ENCODE results near the gene COA6. TPM values are rescaled to one million over a fixed set of nuclear protein-coding genes. Genes with fewer than 3 reads are reported as not detected.

COA6 gene
- total and polyA plus RNA-seq, 2 of the 13 experiments (the other 11 are each of a cell fraction or from before 2014, with no cell fraction given): 32.4 to 104 TPM

DNA sequence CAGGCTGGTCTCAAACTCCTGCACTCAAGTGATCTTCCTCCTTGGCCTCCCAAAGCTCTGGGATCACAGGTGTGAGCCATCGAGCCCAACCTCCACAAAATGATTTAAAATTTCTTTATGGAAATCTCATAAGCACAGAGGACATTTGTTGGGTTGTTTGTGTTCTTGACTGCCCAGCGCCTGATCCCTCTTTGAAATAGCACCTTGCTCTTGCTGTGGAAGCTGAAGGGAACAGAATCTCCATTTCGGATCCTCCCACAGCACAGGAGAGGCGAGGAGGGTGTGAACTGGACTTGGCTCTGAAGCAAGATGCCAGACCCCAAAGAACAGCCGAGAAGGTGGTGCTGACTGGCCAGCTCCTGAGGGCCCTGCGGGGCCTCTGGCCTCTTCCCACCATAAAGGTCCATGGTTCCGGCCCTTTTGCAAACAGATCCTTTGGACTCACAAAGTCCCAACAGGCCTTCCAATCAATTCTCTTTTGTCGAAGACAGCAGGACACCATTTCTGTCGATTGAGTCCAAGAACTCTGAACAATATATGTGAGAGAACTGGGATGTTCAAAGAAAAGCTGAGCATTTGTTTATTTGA, 45.6 kb upstream of the COA6 start (continued):
- TF ChIP-seq, protein P1, sequence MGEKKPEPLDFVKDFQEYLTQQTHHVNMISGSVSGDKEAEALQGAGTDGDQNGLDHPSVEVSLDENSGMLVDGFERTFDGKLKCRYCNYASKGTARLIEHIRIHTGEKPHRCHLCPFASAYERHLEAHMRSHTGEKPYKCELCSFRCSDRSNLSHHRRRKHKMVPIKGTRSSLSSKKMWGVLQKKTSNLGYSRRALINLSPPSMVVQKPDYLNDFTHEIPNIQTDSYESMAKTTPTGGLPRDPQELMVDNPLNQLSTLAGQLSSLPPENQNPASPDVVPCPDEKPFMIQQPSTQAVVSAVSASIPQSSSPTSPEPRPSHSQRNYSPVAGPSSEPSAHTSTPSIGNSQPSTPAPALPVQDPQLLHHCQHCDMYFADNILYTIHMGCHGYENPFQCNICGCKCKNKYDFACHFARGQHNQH (CRISPR knock-in tag; IDR thresholded peaks at IDR 0.05): 0 out of 2 replicates have a peak, but pooled peaks have one; percentile 70
- TF ChIP-seq ZNF749 (CRISPR knock-in tag; IDR thresholded peaks at IDR 0.05; ENCODE audit: borderline replicate concordance) (no peak), ZSCAN29 (CRISPR knock-in tag; conservative IDR thresholded peaks at IDR 0.05) (no peak), ZNF660 (CRISPR knock-in tag; IDR thresholded peaks at IDR 0.05; ENCODE audit: borderline replicate concordance, low read depth) (no peak), SMARCC2 (IDR thresholded peaks at IDR 0.05) (no peak), BRD4 (CRISPR knock-in tag; IDR thresholded peaks at IDR 0.05) (peak; percentile 68; the same call in 1 of the 2 replicates), ZNF563 (CRISPR knock-in tag; IDR thresholded peaks at IDR 0.05) (0 out of 2 replicates have a peak, but pooled peaks have one; percentile 25), ZNF570 (CRISPR knock-in tag; IDR thresholded peaks at IDR 0.05; ENCODE audit: borderline replicate concordance) (no peak), TOPORS (CRISPR knock-in tag; IDR thresholded peaks at IDR 0.05) (peak; percentile 73; the same call in 1 of the 2 replicates), PAF1 (CRISPR knock-in tag; IDR thresholded peaks at IDR 0.05) (no peak), CBX5 (CRISPR knock-in tag; IDR thresholded peaks at IDR 0.05; ENCODE audit: borderline replicate concordance) (peak; percentile 72; the same call in 1 of the 2 replicates), CHD2 (IDR thresholded peaks at IDR 0.05; ENCODE audit: low read depth, low read length) (no peak), ZNF546 (CRISPR knock-in tag; conservative IDR thresholded peaks at IDR 0.05) (no peak), NFIC (IDR thresholded peaks at IDR 0.05; ENCODE audit: low read length) (peak; percentile 81; the same call in 1 of the 2 replicates), GFI1 (CRISPR knock-in tag; IDR thresholded peaks at IDR 0.05; ENCODE audit: borderline replicate concordance) (no peak)
- TF ChIP-seq, protein P2, sequence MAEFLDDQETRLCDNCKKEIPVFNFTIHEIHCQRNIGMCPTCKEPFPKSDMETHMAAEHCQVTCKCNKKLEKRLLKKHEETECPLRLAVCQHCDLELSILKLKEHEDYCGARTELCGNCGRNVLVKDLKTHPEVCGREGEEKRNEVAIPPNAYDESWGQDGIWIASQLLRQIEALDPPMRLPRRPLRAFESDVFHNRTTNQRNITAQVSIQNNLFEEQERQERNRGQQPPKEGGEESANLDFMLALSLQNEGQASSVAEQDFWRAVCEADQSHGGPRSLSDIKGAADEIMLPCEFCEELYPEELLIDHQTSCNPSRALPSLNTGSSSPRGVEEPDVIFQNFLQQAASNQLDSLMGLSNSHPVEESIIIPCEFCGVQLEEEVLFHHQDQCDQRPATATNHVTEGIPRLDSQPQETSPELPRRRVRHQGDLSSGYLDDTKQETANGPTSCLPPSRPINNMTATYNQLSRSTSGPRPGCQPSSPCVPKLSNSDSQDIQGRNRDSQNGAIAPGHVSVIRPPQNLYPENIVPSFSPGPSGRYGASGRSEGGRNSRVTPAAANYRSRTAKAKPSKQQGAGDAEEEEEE (CRISPR knock-in tag; IDR thresholded peaks at IDR 0.05; ENCODE audit: borderline replicate concordance): no peak
- TF ChIP-seq, protein P3, sequence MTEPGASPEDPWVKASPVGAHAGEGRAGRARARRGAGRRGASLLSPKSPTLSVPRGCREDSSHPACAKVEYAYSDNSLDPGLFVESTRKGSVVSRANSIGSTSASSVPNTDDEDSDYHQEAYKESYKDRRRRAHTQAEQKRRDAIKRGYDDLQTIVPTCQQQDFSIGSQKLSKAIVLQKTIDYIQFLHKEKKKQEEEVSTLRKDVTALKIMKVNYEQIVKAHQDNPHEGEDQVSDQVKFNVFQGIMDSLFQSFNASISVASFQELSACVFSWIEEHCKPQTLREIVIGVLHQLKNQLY (CRISPR knock-in tag; IDR thresholded peaks at IDR 0.05): peak; percentile 67
- TF ChIP-seq, protein P4, sequence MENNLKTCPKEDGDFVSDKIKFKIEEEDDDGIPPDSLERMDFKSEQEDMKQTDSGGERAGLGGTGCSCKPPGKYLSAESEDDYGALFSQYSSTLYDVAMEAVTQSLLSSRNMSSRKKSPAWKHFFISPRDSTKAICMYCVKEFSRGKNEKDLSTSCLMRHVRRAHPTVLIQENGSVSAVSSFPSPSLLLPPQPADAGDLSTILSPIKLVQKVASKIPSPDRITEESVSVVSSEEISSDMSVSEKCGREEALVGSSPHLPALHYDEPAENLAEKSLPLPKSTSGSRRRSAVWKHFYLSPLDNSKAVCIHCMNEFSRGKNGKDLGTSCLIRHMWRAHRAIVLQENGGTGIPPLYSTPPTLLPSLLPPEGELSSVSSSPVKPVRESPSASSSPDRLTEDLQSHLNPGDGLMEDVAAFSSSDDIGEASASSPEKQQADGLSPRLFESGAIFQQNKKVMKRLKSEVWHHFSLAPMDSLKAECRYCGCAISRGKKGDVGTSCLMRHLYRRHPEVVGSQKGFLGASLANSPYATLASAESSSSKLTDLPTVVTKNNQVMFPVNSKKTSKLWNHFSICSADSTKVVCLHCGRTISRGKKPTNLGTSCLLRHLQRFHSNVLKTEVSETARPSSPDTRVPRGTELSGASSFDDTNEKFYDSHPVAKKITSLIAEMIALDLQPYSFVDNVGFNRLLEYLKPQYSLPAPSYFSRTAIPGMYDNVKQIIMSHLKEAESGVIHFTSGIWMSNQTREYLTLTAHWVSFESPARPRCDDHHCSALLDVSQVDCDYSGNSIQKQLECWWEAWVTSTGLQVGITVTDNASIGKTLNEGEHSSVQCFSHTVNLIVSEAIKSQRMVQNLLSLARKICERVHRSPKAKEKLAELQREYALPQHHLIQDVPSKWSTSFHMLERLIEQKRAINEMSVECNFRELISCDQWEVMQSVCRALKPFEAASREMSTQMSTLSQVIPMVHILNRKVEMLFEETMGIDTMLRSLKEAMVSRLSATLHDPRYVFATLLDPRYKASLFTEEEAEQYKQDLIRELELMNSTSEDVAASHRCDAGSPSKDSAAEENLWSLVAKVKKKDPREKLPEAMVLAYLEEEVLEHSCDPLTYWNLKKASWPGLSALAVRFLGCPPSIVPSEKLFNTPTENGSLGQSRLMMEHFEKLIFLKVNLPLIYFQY (CRISPR knock-in tag; IDR thresholded peaks at IDR 0.05; ENCODE audit: borderline replicate concordance): peak; percentile 98
- TF ChIP-seq, protein P5, sequence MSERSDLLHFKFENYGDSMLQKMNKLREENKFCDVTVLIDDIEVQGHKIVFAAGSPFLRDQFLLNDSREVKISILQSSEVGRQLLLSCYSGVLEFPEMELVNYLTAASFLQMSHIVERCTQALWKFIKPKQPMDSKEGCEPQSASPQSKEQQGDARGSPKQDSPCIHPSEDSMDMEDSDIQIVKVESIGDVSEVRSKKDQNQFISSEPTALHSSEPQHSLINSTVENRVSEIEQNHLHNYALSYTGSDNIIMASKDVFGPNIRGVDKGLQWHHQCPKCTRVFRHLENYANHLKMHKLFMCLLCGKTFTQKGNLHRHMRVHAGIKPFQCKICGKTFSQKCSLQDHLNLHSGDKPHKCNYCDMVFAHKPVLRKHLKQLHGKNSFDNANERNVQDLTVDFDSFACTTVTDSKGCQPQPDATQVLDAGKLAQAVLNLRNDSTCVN (CRISPR knock-in tag; IDR thresholded peaks at IDR 0.05; ENCODE audit: borderline replicate concordance): 0 out of 2 replicates have a peak, but pooled peaks have one; percentile 54

All from HepG2 (cell line).